Measurements from ENCODE around the gene MRPL12.

- TF ChIP-seq JAZF1 (CRISPR knock-in tag; IDR thresholded peaks at IDR 0.05) (no peak), NR3C1 (CRISPR knock-in tag; conservative IDR thresholded peaks at IDR 0.05; ENCODE audit: low read depth) (no peak), GABPB1 (CRISPR knock-in tag; IDR thresholded peaks at IDR 0.05) (no peak), CTCF (IDR thresholded peaks at IDR 0.05) (no peak), SMAD3 (CRISPR knock-in tag; IDR thresholded peaks at IDR 0.05; ENCODE audit: borderline replicate concordance) (no peak), USF2 (CRISPR knock-in tag; IDR thresholded peaks at IDR 0.05) (no peak), NR2C2 (CRISPR knock-in tag; IDR thresholded peaks at IDR 0.05) (no peak), ATF2 (CRISPR knock-in tag; IDR thresholded peaks at IDR 0.05; ENCODE audit: borderline replicate concordance, low read depth) (no peak), ARID4B (CRISPR knock-in tag; IDR thresholded peaks at IDR 0.05; ENCODE audit: borderline replicate concordance) (no peak), ZNF423 (CRISPR knock-in tag; IDR thresholded peaks at IDR 0.05) (no peak), SOX15 (CRISPR knock-in tag; IDR thresholded peaks at IDR 0.05) (no peak), ATF3 (CRISPR knock-in tag; conservative IDR thresholded peaks at IDR 0.05) (no peak)
These were observed 8.4 kb upstream of the MRPL12 start for GRCh38 chr17:81694810-81695209.

Measured in WTC11 (cell line).